GM23338 (cell line): Measurements from ENCODE around the gene JMJD7. TPM values are rescaled to one million over a fixed set of nuclear protein-coding genes. Genes with fewer than 3 reads are reported as not detected.

Experiments used
- ATAC-seq: fragments of 200-7000 bp; cut with Tn5 transposase; 3 replicates; pipeline ENCODE4 v1.9.1; 2020
- DNase-seq: peaks from one replicate; pipeline ENCODE4 v3.0.0-alpha.2; 2015; ENCODE audit warnings: low spot score
- H2AFZ ChIP-seq: fragments of 200-600 bp; sonication (generic); 2 replicates; pipeline ENCODE4 v1.8.0; 2016; ENCODE audit warnings: antibody characterized with exemption, mild to moderate bottlenecking, moderate library complexity
- H3F3A ChIP-seq: fragments of 200-600 bp; sonication (generic); replicated peaks from 2 replicates; pipeline ENCODE4 v1.8.0; 2017; ENCODE audit warnings: antibody characterized with exemption, mixed run types, low read depth
- H3K27ac ChIP-seq: fragments of 200-600 bp; sonication (generic); 2 replicates; pipeline ENCODE4 v1.6.1; 2016; ENCODE audit warnings: low read depth
- H3K27me3 ChIP-seq: fragments of 200-600 bp; sonication (generic); 2 replicates; pipeline ENCODE4 v1.8.0; 2016; ENCODE audit warnings: mild to moderate bottlenecking, mixed run types, moderate library complexity; ENCODE audit not compliant: insufficient read depth
- H3K36me3 ChIP-seq: fragments of 200-600 bp; sonication (generic); 2 replicates; pipeline ENCODE4 v1.8.0; 2016; ENCODE audit warnings: mild to moderate bottlenecking; ENCODE audit not compliant: insufficient read depth
- H3K4me1 ChIP-seq: fragments of 200-600 bp; sonication (generic); 2 replicates; pipeline ENCODE4 v1.8.0; 2016; ENCODE audit warnings: mild to moderate bottlenecking, moderate library complexity; ENCODE audit not compliant: insufficient read depth
- H3K4me2 ChIP-seq: fragments of 200-600 bp; sonication (generic); 2 replicates; pipeline ENCODE4 v1.7.1; 2017; ENCODE audit warnings: mixed run types
- H3K4me3 ChIP-seq: fragments of 200-600 bp; sonication (generic); 2 replicates; pipeline ENCODE4 v1.6.1; 2016; ENCODE audit warnings: mixed run types
- H3K79me2 ChIP-seq: fragments of 200-600 bp; sonication (generic); replicated peaks from 2 replicates; pipeline ENCODE4 v1.8.0; 2017; ENCODE audit warnings: mild to moderate bottlenecking; ENCODE audit not compliant: insufficient read depth
- H3K9me2 ChIP-seq: fragments of 200-600 bp; sonication (generic); 2 replicates; pipeline ENCODE4 v1.8.0; 2017; ENCODE audit not compliant: insufficient read depth
- H4K20me1 ChIP-seq: fragments of 200-600 bp; sonication (generic); replicated peaks from 2 replicates; pipeline ENCODE4 v1.8.0; 2017; ENCODE audit warnings: mild to moderate bottlenecking; ENCODE audit not compliant: insufficient read depth
- H3K27ac Mint-ChIP-seq: 2 replicates; pipeline ENCODE4 v1.8.0; 2020; ENCODE audit warnings: inconsistent platforms, mild to moderate bottlenecking, moderate library complexity, mixed read lengths
- H3K27me3 Mint-ChIP-seq: 3 replicates; pipeline ENCODE4 v1.8.0; 2022; ENCODE audit warnings: low read depth, mild to moderate bottlenecking, moderate library complexity, mixed read lengths, inconsistent platforms; ENCODE audit not compliant: insufficient read depth, poor library complexity
- H3K36me3 Mint-ChIP-seq: 3 replicates; pipeline ENCODE4 v1.8.0; 2021; ENCODE audit warnings: low read depth, mild to moderate bottlenecking, inconsistent platforms, moderate library complexity, mixed read lengths
- H3K4me1 Mint-ChIP-seq: 3 replicates; pipeline ENCODE4 v1.8.0; 2020; ENCODE audit warnings: mild to moderate bottlenecking, inconsistent platforms, mixed read lengths
- H3K4me3 Mint-ChIP-seq: 3 replicates; pipeline ENCODE4 v1.8.0; 2021; ENCODE audit warnings: moderate library complexity, mild to moderate bottlenecking, inconsistent platforms, mixed read lengths
- H3K9me3 Mint-ChIP-seq: 3 replicates; pipeline ENCODE4 v1.8.0; 2020; ENCODE audit warnings: moderate library complexity, mild to moderate bottlenecking, inconsistent platforms, mixed read lengths
- JUNB ChIP-seq: IDR thresholded peaks from one replicate; pipeline ENCODE4 v1.6.1; 2016; ENCODE audit warnings: antibody characterized with exemption; ENCODE audit not compliant: unreplicated experiment
- ZNF331 ChIP-seq: fragments of 250-450 bp; sonication (Bioruptor Pico); IDR thresholded peaks from 2 replicates; pipeline ENCODE4 v1.5.0; 2020; ENCODE audit warnings: low read depth, mild to moderate bottlenecking, moderate library complexity
- ZNF462 ChIP-seq: fragments of 250-450 bp; sonication (Bioruptor Pico); IDR thresholded peaks from 2 replicates; pipeline ENCODE4 v1.5.0; 2020; ENCODE audit warnings: mild to moderate bottlenecking, moderate library complexity
- polyA plus RNA-seq: library from polyadenylated mRNA; unstranded; fragments of >200 nt; fragmentation: Nextera tagmentation; extraction: Ambion mirVana; gene quantifications from 2 replicates; pipeline ENCODE4 v1.2.1, GENCODE V29; 2016
- total RNA-seq: library from RNA; depleted of rRNA; stranded (reverse); fragments of >200 nt; shearing (Covaris generic); gene quantifications from 2 replicates; pipeline ENCODE4 v1.2.3, GENCODE V29; 2014
- TF ChIP-seq, protein P1 (sequence below): IDR thresholded peaks from one replicate; pipeline ENCODE4 v1.6.1; 2018; ENCODE audit warnings: antibody characterized with exemption; ENCODE audit not compliant: unreplicated experiment

The JMJD7 gene
- total and polyA plus RNA-seq, 2 experiments from 2014 or later: 8.5 to 9.2 TPM

GRCh38 chr15:41855261-41855961, 27.5 kb downstream of the JMJD7 start:
- Mint-ChIP-seq H3K4me3 (no peak overlapping the region), H3K4me1 (peaks cover 6% of the 10 kb centered on the region), H3K36me3 (no peaks in the 10 kb centered on the region), H3K9me3 (no peaks in the 10 kb centered on the region), H3K27me3 (peaks cover 9% of the 10 kb centered on the region), H3K27ac (no peak overlapping the region)
- ATAC-seq: peak; percentile 8
- H3K9me2 ChIP-seq: no peaks in the 10 kb centered on the region
- no peak for DNase-seq
- H3K36me3 ChIP-seq: no peaks in the 10 kb centered on the region
- no peaks in the 10 kb centered on the region for H3F3A ChIP-seq
- no peaks in the 10 kb centered on the region for H3K4me1 ChIP-seq
- no peaks in the 10 kb centered on the region for H3K79me2 ChIP-seq
- H3K27ac ChIP-seq: no peak overlapping the region
- H2AFZ ChIP-seq: no peak overlapping the region
- H3K4me3 ChIP-seq: no peak overlapping the region
- H4K20me1 ChIP-seq: no peaks in the 10 kb centered on the region
- H3K4me2 ChIP-seq: no peak overlapping the region
- TF ChIP-seq ZNF462 (CRISPR knock-in tag) (no peak), ZNF331 (CRISPR knock-in tag) (no peak), JUNB (no peak)
- TF ChIP-seq, protein P1, sequence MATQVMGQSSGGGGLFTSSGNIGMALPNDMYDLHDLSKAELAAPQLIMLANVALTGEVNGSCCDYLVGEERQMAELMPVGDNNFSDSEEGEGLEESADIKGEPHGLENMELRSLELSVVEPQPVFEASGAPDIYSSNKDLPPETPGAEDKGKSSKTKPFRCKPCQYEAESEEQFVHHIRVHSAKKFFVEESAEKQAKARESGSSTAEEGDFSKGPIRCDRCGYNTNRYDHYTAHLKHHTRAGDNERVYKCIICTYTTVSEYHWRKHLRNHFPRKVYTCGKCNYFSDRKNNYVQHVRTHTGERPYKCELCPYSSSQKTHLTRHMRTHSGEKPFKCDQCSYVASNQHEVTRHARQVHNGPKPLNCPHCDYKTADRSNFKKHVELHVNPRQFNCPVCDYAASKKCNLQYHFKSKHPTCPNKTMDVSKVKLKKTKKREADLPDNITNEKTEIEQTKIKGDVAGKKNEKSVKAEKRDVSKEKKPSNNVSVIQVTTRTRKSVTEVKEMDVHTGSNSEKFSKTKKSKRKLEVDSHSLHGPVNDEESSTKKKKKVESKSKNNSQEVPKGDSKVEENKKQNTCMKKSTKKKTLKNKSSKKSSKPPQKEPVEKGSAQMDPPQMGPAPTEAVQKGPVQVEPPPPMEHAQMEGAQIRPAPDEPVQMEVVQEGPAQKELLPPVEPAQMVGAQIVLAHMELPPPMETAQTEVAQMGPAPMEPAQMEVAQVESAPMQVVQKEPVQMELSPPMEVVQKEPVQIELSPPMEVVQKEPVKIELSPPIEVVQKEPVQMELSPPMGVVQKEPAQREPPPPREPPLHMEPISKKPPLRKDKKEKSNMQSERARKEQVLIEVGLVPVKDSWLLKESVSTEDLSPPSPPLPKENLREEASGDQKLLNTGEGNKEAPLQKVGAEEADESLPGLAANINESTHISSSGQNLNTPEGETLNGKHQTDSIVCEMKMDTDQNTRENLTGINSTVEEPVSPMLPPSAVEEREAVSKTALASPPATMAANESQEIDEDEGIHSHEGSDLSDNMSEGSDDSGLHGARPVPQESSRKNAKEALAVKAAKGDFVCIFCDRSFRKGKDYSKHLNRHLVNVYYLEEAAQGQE: no peak
- no peaks in the 10 kb centered on the region for H3K27me3 ChIP-seq
